GM10266 (cell line): ENCODE results near the gene GRM3.
"Not testable (repeated sequence)": the region's sequence is repeated elsewhere in the genome, so short reads cannot be mapped to it uniquely, and the experiment has no call there.

Experiments
- DNase-seq: peaks from one replicate; pipeline ENCODE4 v3.0.0; 2012; ENCODE audit errors: extremely low spot score
- TF ChIP-seq, protein P1 (sequence below): IDR thresholded peaks from 2 replicates; pipeline ENCODE4 v1.5.1; 2012; ENCODE audit warnings: mild to moderate bottlenecking, low read depth; ENCODE audit not compliant: control insufficient read depth, insufficient read depth; ENCODE audit errors: missing control alignments

GRM3 gene

DNA sequence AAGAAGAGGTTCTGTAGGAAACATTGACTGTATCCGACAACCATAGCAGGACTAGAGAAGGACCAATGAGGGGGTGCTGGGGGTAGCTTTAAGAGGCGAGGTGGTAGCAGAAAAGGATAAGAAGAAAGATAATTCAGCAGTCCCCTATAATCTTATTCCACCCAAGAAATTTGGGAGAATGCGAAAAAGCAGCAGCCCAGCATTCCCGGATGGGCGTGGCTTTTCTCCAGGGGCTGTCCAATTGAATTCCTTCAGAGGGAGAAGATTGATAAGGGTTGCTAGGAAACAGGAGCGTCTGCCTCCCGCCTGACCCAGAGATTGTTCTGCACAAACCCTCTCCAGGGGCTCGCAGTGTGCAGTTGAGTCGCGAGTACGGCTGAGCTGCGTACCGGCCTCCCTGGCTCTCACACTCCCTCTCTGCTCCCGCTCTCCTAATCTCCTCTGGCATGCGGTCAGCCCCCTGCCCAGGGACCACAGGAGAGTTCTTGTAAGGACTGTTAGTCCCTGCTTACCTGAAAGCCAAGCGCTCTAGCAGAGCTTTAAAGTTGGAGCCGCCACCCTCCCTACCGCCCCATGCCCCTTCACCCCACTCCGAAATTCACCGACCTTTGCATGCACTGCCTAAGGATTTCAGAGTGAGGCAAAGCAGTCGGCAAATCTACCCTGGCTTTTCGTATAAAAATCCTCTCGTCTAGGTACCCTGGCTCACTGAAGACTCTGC, at the start of gene GRM3:
Gene GRM3 (plus strand): TSS at position 349 of the 721 bp plus-strand sequence. CDS start 121,237 bp downstream, outside the sequence.
- TF ChIP-seq, protein P1, sequence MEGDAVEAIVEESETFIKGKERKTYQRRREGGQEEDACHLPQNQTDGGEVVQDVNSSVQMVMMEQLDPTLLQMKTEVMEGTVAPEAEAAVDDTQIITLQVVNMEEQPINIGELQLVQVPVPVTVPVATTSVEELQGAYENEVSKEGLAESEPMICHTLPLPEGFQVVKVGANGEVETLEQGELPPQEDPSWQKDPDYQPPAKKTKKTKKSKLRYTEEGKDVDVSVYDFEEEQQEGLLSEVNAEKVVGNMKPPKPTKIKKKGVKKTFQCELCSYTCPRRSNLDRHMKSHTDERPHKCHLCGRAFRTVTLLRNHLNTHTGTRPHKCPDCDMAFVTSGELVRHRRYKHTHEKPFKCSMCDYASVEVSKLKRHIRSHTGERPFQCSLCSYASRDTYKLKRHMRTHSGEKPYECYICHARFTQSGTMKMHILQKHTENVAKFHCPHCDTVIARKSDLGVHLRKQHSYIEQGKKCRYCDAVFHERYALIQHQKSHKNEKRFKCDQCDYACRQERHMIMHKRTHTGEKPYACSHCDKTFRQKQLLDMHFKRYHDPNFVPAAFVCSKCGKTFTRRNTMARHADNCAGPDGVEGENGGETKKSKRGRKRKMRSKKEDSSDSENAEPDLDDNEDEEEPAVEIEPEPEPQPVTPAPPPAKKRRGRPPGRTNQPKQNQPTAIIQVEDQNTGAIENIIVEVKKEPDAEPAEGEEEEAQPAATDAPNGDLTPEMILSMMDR: no peak
- DNase-seq: no peak

GRCh38 chr7:86598311-86598710, 45.4 kb upstream of the GRM3 start:
- DNase-seq: no peak
- TF ChIP-seq, protein P1: peak; percentile 49

- no peak for DNase-seq
These were observed 45.0 kb upstream of the GRM3 start for GRCh38 chr7:86598721-86599120.

GRCh38 chr7:86600506-86601290, 43.0 kb upstream of the GRM3 start:
- no peak for DNase-seq
- TF ChIP-seq, protein P1: peak; percentile 12

More at GRCh38 chr7:86598721-86599120, 45.0 kb upstream of the GRM3 start:
- TF ChIP-seq, protein P1: no peak

DNA sequence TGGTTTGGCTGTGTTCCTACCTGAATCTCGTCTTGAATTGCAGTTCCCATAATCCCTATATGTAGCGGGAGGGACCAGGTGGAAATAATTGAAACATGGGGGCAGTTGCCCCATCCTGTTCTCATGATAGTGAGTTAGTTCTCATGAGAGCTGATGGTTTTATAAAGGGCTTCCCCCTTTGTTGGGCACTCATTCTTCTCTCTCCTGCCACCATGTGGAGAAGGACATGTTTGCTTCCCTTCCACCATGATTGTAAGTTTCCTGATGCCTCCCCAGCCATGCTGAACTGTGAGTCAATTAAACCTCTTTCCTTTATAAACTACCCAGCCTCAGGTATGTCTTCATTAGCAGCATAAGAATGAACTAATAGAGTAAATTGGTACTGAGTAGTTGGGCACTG, 28.0 kb upstream of the GRM3 start:
- DNase-seq: not testable (repeated sequence)

- DNase-seq: no peak
- TF ChIP-seq, protein P1: no peak
These were observed 844 bp downstream of the GRM3 start for GRCh38 chr7:86644282-86645224.

DNA sequence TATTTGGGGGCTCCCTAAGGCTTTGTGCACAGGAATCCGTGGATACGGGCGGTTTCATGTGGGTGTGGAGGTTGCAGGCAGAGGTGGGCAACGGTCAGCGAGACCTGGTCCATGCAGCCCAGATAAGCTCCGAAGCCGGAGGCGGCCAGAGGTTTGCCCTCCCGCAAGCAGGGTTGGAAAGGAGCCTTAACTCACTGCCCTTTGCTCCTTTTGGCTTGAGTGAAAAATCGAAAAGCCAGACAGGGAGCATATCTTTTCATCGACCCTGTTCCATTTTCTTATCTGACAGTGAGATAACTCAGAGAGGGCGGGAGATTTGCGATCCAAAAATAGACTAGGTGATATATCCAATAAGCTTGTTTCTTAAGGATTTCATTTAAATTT, 1.5 kb downstream of the GRM3 start:
- TF ChIP-seq, protein P1: no peak
- no peak for DNase-seq
